NCI-H82 treated with DMSO at 0.1 percent for 48 hours (cell line): ENCODE data around the gene STK24.
A peak's percentile ranks its signal among the peaks of the same experiment; 100 is the strongest.

Experiments
- DNase-seq: peaks from one replicate; lab custom pipeline; 2025; ENCODE audit not compliant: unreplicated experiment; lab: John Stamatoyannopoulos, UW

Gene STK24

DNA sequence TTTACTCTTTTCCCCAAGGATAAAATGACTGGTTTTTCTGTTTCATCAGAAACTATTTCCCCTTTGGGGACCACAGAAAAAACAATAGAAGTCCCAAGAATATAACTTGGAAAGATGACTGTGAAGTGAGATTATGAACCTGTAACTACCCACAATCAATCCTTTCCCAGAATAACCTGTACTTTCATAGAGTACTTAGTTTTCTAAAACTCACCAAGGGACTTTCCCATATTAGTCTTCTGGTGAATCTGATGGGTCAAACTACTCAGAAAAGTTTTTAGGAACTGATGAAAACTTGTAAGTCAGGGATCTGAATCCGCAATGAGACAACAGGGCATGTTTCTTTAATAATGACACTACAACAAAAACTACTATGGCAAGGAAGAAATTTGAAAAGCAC is 62.6 kb downstream of the STK24 start:
- no peak for DNase-seq

DNA sequence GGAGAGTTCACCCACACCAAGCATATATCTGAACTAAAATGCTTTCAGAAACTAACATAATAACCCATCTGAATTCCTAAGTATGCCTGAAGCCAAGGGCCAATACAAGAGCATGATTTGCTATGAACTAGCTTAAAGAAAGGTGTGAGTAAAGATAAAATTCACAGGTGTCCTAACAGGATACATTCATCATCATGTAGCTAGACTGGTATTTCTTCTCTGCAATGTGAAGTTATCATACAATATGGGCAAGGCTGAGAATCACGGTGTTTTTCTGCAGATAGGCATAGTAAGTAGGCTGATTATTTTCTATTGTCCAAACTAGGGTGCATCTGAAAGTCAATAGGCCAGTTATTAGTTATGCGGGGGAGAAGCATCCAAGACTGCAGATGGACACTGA is 63.1 kb downstream of the STK24 start:
- DNase-seq = no peak

DNA sequence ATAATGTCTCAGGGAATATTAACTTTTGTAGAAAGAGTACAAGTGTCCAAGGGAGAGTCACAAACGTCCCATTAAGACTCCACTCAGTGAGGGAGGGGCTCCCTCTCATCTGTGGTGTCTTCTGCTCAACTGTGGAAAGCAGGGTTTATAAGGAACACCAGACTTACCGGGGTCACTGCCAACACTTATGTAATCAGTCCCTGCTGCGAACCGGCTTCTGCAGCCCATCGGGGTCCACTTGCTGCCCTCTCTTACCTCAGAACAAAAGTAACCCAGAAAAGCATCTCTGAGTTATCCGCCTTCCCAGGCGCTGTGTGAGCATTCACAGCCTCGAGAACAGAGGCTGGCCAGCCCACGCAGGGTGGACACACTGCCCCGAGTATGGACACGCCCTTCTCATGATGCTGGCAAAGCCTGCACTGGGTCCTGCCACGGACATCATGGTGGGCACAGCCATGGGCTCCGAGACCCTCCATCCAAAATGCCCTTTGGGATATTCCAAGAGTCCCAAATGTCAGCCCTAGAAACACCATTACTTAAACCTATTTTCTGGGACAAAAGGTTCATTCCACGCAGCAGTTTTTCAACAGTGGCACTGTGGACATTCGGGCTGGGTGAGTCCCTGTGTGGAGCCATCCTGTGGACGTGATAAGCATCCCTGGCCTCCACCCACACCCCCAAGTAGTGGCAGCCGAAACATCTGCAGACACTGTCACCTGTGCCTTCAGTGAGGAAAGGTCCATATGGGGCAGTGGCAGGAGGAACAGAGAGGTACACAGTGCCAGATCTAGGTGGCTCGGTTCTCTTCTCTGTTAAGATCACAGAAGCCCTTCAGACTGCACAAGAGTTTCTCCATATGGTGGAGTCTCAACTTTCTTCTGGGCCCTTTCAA is 63.9 kb downstream of the STK24 start:
- no peak for DNase-seq

DNA sequence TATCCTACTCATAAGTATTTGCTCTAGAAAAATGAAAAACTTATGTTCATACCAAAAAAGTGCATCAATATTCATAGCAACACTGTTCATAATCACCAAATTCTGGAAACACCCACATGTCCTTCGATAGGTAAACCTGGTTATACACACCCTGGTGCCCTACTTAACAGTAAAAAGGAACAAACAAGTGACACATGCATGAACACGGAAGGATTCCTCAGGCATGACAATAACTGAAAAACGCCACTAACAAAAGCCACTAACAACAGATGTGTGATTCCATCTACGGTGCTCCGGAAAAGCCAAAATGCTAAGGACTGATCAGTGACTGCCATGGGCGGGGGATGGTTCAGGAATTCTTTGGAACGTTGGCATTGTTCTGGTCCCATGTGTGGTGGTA is 65.5 kb downstream of the STK24 start:
- DNase-seq = no peak

- DNase-seq = no peak
Measured at GRCh38 chr13:98510156-98510509, 66.8 kb downstream of the STK24 start.

DNA sequence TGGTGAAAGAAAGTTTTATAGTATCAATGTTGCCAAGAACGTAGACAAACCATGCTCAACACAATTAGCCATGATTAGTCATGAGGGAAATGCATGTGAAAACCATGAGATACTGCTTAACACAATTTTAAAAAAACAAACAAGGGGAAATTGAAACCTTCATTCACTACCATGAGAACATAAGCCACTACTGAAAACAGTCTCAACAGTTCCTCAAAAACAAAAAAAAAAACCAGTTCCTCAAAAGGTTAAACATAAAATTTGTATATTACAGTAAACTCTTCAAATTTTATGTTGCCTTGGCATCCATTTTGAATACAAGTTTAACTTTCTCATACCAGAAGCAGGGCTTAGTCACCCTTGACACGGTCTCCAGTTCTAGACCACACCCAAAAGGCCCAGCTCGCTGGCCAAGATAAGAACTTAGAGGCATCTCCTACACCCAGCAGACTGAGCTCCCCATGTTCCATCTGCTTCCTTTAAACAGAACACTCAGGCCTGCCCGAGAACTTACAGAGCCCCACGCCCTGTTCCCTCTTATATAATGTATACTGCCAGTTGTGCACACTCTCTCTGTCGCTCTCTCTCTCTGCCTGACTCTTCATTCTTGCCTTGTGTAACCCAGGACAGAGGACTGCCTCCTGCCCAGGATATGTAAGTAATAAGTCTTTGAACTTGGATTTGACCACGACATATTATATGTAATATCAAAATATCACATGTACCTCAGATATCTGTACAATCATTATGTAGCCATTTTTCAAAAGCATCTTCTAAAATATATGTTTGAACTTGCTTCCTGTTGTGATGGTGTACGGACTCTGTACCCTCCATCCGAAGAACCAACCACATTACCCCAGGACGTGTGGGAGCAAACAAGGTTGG is 67.4 kb downstream of the STK24 start:
- DNase-seq = no peak

DNA sequence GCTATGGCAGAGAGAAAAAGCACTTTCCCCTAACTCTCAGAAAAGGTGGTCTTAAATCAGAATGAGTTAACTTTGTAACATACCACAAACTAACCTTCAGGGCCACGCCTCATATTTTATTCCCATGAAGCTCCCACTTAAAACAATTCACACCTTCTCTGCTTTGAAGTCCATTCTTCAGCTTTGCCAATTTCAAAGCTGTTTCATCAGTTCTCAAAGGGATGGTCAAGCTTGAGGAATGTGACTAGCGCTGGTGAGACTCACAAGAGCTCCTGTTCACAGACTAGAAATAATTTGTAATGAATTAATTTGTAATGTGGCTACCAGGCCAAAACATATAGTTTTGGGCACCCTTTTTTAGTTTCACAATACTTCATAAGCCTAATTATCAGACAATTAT is 68.2 kb downstream of the STK24 start:
- no peak for DNase-seq

DNA sequence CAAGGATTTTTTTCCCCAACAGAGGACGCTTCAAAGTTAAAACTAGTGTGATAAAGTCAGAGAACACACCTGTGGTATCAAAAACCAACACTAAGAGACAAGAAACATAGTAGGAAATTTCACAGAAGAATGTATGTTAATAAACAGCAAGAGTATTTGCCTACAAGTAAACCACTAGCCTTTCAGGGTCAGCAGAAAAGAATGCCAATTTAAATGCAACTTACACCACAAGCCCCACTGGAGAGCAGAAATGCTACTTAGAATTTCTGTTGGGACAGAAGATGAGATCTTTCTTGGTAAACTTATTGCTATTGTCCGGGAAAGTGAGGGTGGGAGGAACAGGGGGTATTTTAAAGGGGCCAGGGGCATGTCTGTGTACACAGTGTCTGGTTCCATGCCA is 68.6 kb downstream of the STK24 start:
- DNase-seq = no peak

GRCh38 chr13:98507282-98507797 is 69.6 kb downstream of the STK24 start:
- peak; percentile 75 for DNase-seq

GRCh38 chr13:98506728-98507230 is 70.1 kb downstream of the STK24 start:
- no peak for DNase-seq

DNA sequence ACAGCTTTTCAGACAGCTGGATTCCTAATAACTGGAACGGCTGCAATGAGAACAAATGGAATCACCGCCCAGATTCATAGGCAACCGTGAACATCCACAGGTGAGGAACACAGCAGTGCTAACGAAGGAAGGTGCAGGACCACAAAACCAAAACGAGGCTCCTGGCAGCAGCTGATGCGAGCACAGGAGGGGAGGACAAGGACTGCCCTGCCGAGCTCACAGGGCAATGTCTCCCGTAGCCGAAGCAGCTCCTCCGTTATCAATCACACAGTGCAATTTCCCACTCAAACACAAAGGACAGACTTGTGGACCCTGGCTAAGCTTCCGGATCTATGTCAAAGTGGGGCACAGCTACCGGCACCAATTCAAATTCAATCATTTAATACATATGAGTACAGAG is 70.6 kb downstream of the STK24 start:
- DNase-seq = no peak

DNA sequence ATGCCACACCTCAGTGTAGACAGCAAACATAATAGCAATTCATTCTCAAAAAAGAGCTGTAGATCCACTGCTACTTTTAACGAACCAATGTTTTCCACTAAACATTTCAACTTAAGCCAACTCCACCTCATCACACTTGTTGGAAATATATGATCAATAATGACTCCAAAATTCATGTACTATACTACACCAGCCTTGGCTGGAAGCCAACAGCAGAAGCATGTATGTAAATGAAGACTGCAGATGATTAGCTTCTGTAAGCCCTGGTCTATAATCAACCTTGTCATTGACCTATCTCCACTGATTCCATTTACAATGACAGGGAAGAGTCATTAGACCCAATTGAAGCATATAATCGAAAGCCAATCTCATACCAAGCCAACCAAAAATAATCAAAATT is 71.7 kb downstream of the STK24 start:
- DNase-seq = no peak

- DNase-seq = no peak
Measured at GRCh38 chr13:98504371-98504963, 72.4 kb downstream of the STK24 start.

DNA sequence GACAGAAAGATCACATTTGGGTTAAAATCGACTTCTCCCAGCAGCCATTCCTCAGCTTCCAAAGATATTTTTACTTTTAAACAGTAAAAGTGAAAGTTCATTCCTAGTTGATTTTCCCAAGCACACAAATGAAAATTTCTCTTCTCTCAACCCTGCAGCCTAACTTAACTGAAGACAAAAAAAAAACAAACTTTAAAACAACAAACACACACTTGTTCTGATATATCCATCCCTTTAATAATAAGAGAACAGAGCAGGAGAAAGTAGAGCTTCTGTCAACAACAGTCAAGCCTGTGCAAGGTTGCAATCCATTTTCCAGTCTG is 72.9 kb downstream of the STK24 start:
- no peak for DNase-seq

DNA sequence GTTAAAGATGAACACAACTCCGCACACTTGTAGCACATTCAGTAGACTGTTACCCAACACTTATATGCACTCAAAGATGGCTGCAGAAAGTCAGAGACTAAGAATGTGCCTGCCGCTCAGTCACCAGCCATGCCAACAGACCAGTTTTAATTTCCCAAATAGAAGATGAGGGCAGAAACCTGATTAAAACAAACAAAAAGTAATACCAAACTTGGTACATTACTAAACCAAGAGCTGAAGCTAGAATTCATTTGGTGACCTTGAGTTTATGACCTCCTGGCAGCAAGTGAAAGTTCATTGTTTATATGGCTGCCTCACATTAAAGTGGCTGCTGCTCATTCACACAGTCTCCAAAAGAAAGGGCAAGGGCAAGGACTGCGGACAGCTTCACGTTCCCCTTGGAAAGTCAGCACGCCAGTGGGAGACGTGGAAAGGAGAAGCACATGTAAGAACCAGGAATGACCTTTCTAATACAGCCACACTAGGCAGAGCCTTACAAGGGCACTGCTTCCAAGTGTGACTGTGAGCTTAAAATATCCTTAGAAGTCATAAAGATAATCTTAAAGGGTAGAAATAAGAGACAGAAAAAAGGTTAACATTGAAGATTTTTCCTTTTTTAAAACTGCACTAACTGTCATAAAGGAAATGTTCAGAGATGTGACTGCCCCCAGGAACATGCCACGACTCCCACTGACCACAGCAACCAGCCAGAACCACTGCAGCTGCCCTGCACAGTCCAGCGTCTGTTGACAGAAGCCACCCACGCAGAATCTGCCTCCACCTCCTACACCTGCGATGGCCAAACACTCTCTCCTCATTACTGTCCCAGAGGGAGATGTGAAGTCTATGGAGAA is 73.5 kb downstream of the STK24 start:
- DNase-seq = no peak

- no peak for DNase-seq
Measured at GRCh38 chr13:98500963-98501421, 75.9 kb downstream of the STK24 start.

GRCh38 chr13:98496966-98497365 is 79.9 kb downstream of the STK24 start:
- DNase-seq = no peak

GRCh38 chr13:98496479-98496791 is 80.5 kb downstream of the STK24 start:
- DNase-seq = no peak

- no peak for DNase-seq
Measured at GRCh38 chr13:98495627-98496478, 81.1 kb downstream of the STK24 start.

GRCh38 chr13:98494769-98495168 is 82.1 kb downstream of the STK24 start:
- DNase-seq = no peak
